ENCODE measurements around the gene RBMS3.

- TF ChIP-seq POLR2A (IDR thresholded peaks at IDR 0.05) (no peak), CTCF (IDR thresholded peaks at IDR 0.05) (no peak)
Observed at GRCh38 chr3:30020380-30020779, 739.5 kb downstream of the RBMS3 start.

Data from vagina (tissue), 2 donors.